ENCODE measurements around the gene FUS. TPM values are rescaled to one million over a fixed set of nuclear protein-coding genes. Genes with fewer than 3 reads are reported as not detected.

Gene FUS
- total and polyA plus RNA-seq, 2 of the 13 experiments (the other 11 are each of a cell fraction or from before 2014, with no cell fraction given): 68.1 to 168 TPM

- TF ChIP-seq ZNF260 (CRISPR knock-in tag; IDR thresholded peaks at IDR 0.05; ENCODE audit: borderline replicate concordance, low read depth) (no peak; the same call in 1 of the 2 replicates), NONO (IDR thresholded peaks at IDR 0.05) (peak; percentile 99), NONO (CRISPR knock-in tag; conservative IDR thresholded peaks at IDR 0.05) (peak; percentile 90), FOXC1 (CRISPR knock-in tag; IDR thresholded peaks at IDR 0.05; ENCODE audit: borderline replicate concordance) (peak; percentile 95), EEA1 (CRISPR knock-in tag; IDR thresholded peaks at IDR 0.05; ENCODE audit: borderline replicate concordance) (no peak; the same call in 1 of the 2 replicates), ZNF576 (CRISPR knock-in tag; IDR thresholded peaks at IDR 0.05) (0 out of 2 replicates have a peak, but pooled peaks have one; percentile 8), NFE2 (CRISPR knock-in tag; IDR thresholded peaks at IDR 0.05) (peak; percentile 30; the same call in 1 of the 2 replicates), HNRNPK (IDR thresholded peaks at IDR 0.05; ENCODE audit: low read depth, low read length, poor library complexity, severe bottlenecking) (peak; percentile 69), ZNF780A (CRISPR knock-in tag; IDR thresholded peaks at IDR 0.05) (peak; percentile 71; the same call in 1 of the 2 replicates), ZNF350 (CRISPR knock-in tag; IDR thresholded peaks at IDR 0.05; ENCODE audit: borderline replicate concordance, low read depth) (peak; percentile 95), E2F5 (CRISPR knock-in tag; conservative IDR thresholded peaks at IDR 0.05) (peak; percentile 85), ZBTB34 (CRISPR knock-in tag; IDR thresholded peaks at IDR 0.05) (peak; percentile 16; the same call in 1 of the 2 replicates), MATR3 (CRISPR knock-in tag; IDR thresholded peaks at IDR 0.05) (no peak), JARID2 (CRISPR knock-in tag; IDR thresholded peaks at IDR 0.05; ENCODE audit: insufficient replicate concordance) (peak; percentile 99), FLYWCH1 (CRISPR knock-in tag; IDR thresholded peaks at IDR 0.05) (no peak; the same call in none of the 2 replicates), NCOA1 (CRISPR knock-in tag; IDR thresholded peaks at IDR 0.05) (peak; percentile 99), CEBPG (CRISPR knock-in tag; IDR thresholded peaks at IDR 0.05) (peak; percentile 56)
- TF ChIP-seq, protein P1, sequence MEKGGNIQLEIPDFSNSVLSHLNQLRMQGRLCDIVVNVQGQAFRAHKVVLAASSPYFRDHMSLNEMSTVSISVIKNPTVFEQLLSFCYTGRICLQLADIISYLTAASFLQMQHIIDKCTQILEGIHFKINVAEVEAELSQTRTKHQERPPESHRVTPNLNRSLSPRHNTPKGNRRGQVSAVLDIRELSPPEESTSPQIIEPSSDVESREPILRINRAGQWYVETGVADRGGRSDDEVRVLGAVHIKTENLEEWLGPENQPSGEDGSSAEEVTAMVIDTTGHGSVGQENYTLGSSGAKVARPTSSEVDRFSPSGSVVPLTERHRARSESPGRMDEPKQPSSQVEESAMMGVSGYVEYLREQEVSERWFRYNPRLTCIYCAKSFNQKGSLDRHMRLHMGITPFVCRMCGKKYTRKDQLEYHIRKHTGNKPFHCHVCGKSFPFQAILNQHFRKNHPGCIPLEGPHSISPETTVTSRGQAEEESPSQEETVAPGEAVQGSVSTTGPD (CRISPR knock-in tag; IDR thresholded peaks at IDR 0.05): peak; percentile 42; the same call in 1 of the 2 replicates
- TF ChIP-seq, protein P2, sequence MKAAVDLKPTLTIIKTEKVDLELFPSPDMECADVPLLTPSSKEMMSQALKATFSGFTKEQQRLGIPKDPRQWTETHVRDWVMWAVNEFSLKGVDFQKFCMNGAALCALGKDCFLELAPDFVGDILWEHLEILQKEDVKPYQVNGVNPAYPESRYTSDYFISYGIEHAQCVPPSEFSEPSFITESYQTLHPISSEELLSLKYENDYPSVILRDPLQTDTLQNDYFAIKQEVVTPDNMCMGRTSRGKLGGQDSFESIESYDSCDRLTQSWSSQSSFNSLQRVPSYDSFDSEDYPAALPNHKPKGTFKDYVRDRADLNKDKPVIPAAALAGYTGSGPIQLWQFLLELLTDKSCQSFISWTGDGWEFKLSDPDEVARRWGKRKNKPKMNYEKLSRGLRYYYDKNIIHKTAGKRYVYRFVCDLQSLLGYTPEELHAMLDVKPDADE (CRISPR knock-in tag; IDR thresholded peaks at IDR 0.05): 0 out of 2 replicates have a peak, but pooled peaks have one; percentile 89
- TF ChIP-seq, protein P3, sequence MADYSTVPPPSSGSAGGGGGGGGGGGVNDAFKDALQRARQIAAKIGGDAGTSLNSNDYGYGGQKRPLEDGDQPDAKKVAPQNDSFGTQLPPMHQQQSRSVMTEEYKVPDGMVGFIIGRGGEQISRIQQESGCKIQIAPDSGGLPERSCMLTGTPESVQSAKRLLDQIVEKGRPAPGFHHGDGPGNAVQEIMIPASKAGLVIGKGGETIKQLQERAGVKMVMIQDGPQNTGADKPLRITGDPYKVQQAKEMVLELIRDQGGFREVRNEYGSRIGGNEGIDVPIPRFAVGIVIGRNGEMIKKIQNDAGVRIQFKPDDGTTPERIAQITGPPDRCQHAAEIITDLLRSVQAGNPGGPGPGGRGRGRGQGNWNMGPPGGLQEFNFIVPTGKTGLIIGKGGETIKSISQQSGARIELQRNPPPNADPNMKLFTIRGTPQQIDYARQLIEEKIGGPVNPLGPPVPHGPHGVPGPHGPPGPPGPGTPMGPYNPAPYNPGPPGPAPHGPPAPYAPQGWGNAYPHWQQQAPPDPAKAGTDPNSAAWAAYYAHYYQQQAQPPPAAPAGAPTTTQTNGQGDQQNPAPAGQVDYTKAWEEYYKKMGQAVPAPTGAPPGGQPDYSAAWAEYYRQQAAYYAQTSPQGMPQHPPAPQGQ (CRISPR knock-in tag; IDR thresholded peaks at IDR 0.05; ENCODE audit: borderline replicate concordance): no peak; the same call in 1 of the 2 replicates
These were observed at the start of gene FUS (continued) for GRCh38 chr16:31179747-31180459.

All from HepG2 (cell line).